Measurements from ENCODE around the gene TFF3. TPM values are rescaled to one million over a fixed set of nuclear protein-coding genes. Genes with fewer than 3 reads are reported as not detected.
A peak's percentile ranks its signal among the peaks of the same experiment; 100 is the strongest.

TFF3 gene
- polyA plus RNA-seq, 3 donors: 0.07 TPM; not detected in 2

GRCh38 chr21:42338729-42339715, 23.8 kb upstream of the TFF3 start:
- Histone ChIP-seq H3K27me3 (ENCODE audit: control insufficient read depth in 2 of 2, insufficient read depth in 2 of 2, low read length in 2 of 2) (peaks cover 0 to 5% of the 10 kb centered on the region in 2 donors), H4K20me1 (ENCODE audit: insufficient read depth, low read length) (no peaks in the 10 kb centered on the region), H3K27ac (ENCODE audit: low read depth in 1 of 2, low read length in 2 of 2) (no peak overlapping the region), H3K9ac (ENCODE audit: insufficient read depth, low read length, poor library complexity, severe bottlenecking) (no peak overlapping the region), H3K4me3 (replicated peaks in 1 of 3; ENCODE audit: low read depth in 2 of 3, low read length in 3 of 3) (no peak overlapping the region), H3K9me3 (replicated peaks in 1 of 2; ENCODE audit: control insufficient read depth in 1 of 2, insufficient read depth in 1 of 2, low read length in 2 of 2) (no peaks in the 10 kb centered on the region), H3K79me2 (ENCODE audit: insufficient read depth, low read length) (no peaks in the 10 kb centered on the region), H3K4me2 (replicated peaks; ENCODE audit: extremely low read depth, low read length, poor library complexity, severe bottlenecking) (no peak overlapping the region), H3K4me1 (ENCODE audit: control insufficient read depth in 1 of 2, insufficient read depth in 2 of 2, low read length in 2 of 2) (peaks cover 6 to 7% of the 10 kb centered on the region in 2 donors), H3K36me3 (replicated peaks in 1 of 2; ENCODE audit: control insufficient read depth in 1 of 2, insufficient read depth in 2 of 2, low read length in 2 of 2) (no peaks in the 10 kb centered on the region), H2AFZ (ENCODE audit: insufficient read depth, low read depth, low read length, poor library complexity, severe bottlenecking) (no peak overlapping the region)
- TF ChIP-seq, protein P1, sequence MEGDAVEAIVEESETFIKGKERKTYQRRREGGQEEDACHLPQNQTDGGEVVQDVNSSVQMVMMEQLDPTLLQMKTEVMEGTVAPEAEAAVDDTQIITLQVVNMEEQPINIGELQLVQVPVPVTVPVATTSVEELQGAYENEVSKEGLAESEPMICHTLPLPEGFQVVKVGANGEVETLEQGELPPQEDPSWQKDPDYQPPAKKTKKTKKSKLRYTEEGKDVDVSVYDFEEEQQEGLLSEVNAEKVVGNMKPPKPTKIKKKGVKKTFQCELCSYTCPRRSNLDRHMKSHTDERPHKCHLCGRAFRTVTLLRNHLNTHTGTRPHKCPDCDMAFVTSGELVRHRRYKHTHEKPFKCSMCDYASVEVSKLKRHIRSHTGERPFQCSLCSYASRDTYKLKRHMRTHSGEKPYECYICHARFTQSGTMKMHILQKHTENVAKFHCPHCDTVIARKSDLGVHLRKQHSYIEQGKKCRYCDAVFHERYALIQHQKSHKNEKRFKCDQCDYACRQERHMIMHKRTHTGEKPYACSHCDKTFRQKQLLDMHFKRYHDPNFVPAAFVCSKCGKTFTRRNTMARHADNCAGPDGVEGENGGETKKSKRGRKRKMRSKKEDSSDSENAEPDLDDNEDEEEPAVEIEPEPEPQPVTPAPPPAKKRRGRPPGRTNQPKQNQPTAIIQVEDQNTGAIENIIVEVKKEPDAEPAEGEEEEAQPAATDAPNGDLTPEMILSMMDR (IDR thresholded peaks at IDR 0.05): no peak
- H3K4me3 Mint-ChIP-seq: no peak overlapping the region
- H3K27ac Mint-ChIP-seq: peak overlapping the region in 1 of 7 donors; percentile 41
- WGBS (ENCODE audit: insufficient coverage): 94% methylated on average over 10 of the region's 17 CpGs
- H3K27me3 Mint-ChIP-seq (ENCODE audit: low read depth in 3 of 3): peaks cover 2 to 5% (median 5%) of the 10 kb centered on the region in 3 donors
- no peak for DNase-seq
- H3K9me3 Mint-ChIP-seq: peaks cover 0 to 2% (median 0%) of the 10 kb centered on the region in 7 donors
- peaks cover 9% of the 10 kb centered on the region for H3K4me1 Mint-ChIP-seq
- intact Hi-C loops (cut with micrococcal nuclease): loop anchor here (1.0 to 5.0 kb wide), 2 partner anchors 108 to 111 kb away; no protein-coding TSS in a partner anchor
- no peaks in the 10 kb centered on the region for H3K36me3 Mint-ChIP-seq

DNA sequence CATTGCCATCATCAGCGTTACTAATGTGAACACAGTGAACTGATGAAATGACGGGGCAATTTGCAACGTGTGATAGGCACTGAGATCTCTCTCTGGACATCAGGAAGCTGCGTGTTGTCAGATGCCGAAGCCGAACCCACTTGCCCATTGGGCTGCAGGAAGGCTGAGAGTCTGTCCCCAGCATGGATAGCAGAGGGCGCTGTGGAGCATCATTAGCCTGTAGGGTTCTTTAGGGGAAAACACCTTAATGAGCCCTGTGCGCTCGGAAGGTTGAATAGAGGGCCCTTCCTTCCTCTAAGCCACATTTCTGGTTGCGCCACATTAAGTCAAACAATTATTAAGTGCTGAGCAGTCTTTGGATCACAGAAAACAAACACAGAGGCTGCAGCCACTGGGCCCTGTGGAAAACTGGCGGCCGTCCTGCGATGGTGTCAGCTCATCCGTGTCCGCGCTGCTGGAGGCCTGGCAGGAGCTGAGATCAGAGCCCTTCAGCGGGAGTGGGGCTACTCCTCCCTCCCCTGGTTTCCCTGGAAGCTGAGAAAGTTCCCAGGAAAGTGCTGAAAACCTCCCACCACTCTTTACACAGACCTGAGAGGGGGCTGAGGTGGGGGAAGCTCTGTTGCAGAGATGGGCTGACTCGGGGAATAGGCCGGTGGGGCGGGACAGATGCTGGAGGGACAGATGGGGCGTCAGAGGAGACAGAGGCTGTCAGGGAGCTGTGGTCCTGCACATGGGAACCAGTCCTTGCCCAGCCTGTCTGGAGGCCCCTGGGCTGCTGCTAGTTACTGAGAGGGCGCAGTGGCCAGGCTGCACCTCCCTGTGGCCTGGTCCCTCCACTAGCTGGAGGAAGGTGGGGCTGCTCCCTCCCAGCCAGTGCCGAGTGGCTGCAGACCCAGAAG, 22.9 kb upstream of the TFF3 start:
- Histone ChIP-seq H3K9ac (ENCODE audit: insufficient read depth, low read length, poor library complexity, severe bottlenecking) (no peak overlapping the region), H2AFZ (ENCODE audit: insufficient read depth, low read depth, low read length, poor library complexity, severe bottlenecking) (no peak overlapping the region), H3K4me3 (replicated peaks in 1 of 3; ENCODE audit: low read depth in 2 of 3, low read length in 3 of 3) (no peak overlapping the region), H3K9me3 (replicated peaks in 1 of 2; ENCODE audit: control insufficient read depth in 1 of 2, insufficient read depth in 1 of 2, low read length in 2 of 2) (no peaks in the 10 kb centered on the region), H3K27ac (ENCODE audit: low read depth in 1 of 2, low read length in 2 of 2) (no peak overlapping the region), H3K36me3 (replicated peaks in 1 of 2; ENCODE audit: control insufficient read depth in 1 of 2, insufficient read depth in 2 of 2, low read length in 2 of 2) (no peaks in the 10 kb centered on the region), H4K20me1 (ENCODE audit: insufficient read depth, low read length) (no peaks in the 10 kb centered on the region), H3K27me3 (ENCODE audit: control insufficient read depth in 2 of 2, insufficient read depth in 2 of 2, low read length in 2 of 2) (peaks cover 0 to 5% of the 10 kb centered on the region in 2 donors), H3K4me2 (replicated peaks; ENCODE audit: extremely low read depth, low read length, poor library complexity, severe bottlenecking) (no peak overlapping the region), H3K79me2 (ENCODE audit: insufficient read depth, low read length) (no peaks in the 10 kb centered on the region), H3K4me1 (ENCODE audit: control insufficient read depth in 1 of 2, insufficient read depth in 2 of 2, low read length in 2 of 2) (peaks cover 6 to 7% of the 10 kb centered on the region in 2 donors)
- peaks cover 2 to 6% (median 4%) of the 10 kb centered on the region in 3 donors for H3K27me3 Mint-ChIP-seq (ENCODE audit: low read depth in 3 of 3)
- TF ChIP-seq, protein P1 (IDR thresholded peaks at IDR 0.05): peak; percentile 82
- WGBS (ENCODE audit: insufficient coverage): 56% methylated on average over 15 of the region's 23 CpGs
- H3K27ac Mint-ChIP-seq: peak overlapping the region in 1 of 7 donors; percentile 78
- peaks cover 9% of the 10 kb centered on the region for H3K4me1 Mint-ChIP-seq
- peaks cover 0 to 2% (median 0%) of the 10 kb centered on the region in 7 donors for H3K9me3 Mint-ChIP-seq
- intact Hi-C loops (cut with micrococcal nuclease): loop anchor here (1.0 to 5.0 kb wide), 2 partner anchors 109 to 112 kb away; no protein-coding TSS in a partner anchor
- DNase-seq: peak; percentile 63 to 82 (median 70)
- peak overlapping the region in 1 of 2 donors; percentile 7 for H3K4me3 Mint-ChIP-seq
- no peaks in the 10 kb centered on the region for H3K36me3 Mint-ChIP-seq
